HepG2 (cell line): Measurements from ENCODE around the gene FUT6. TPM values are rescaled to one million over a fixed set of nuclear protein-coding genes. Genes with fewer than 3 reads are reported as not detected.

ENCODE experiments used
- ATF3 ChIP-seq: sonication (generic); formaldehyde crosslinking; IDR thresholded peaks from 2 replicates; pipeline ENCODE4 v1.4.0; 2020; ENCODE audit warnings: missing genetic modification reagents
- ATF7 ChIP-seq, 2 experiments: fragments of 450-650 bp in 1 of 2; sonication (generic) in 1 of 2; formaldehyde crosslinking in 1 of 2; IDR thresholded peaks; 2 replicates each; pipeline versions ENCODE4 v1.4.0 to v1.6.1; 2016 to 2020; ENCODE audit warnings: antibody characterized with exemption in 1 of 2, mild to moderate bottlenecking in 1 of 2, missing genetic modification reagents in 1 of 2
- CBFB ChIP-seq: sonication (generic); formaldehyde crosslinking; IDR thresholded peaks from 2 replicates; pipeline ENCODE4 v1.4.0; 2020; ENCODE audit warnings: missing genetic modification reagents
- CBX2 ChIP-seq, 2 experiments: fragments of 200-600 bp in 1 of 2; sonication (generic); formaldehyde crosslinking in 1 of 2; IDR thresholded peaks; 2 replicates each; pipeline versions ENCODE4 v1.7.0 to v1.8.1; 2018 to 2022; ENCODE audit warnings: low read depth in 2 of 2, low read length in 1 of 2, mild to moderate bottlenecking in 1 of 2, missing genetic modification reagents in 1 of 2
- DNMT3B ChIP-seq: conservative IDR thresholded peaks from 2 replicates; pipeline ENCODE4 v1.6.1; 2016; ENCODE audit warnings: missing biosample characterization, control low read depth
- ESRRA ChIP-seq: sonication (generic); formaldehyde crosslinking; IDR thresholded peaks from 2 replicates; pipeline ENCODE4 v1.5.1; 2020; ENCODE audit warnings: mild to moderate bottlenecking, low read depth, missing genetic modification reagents
- HNRNPLL ChIP-seq: fragments of 200-400 bp; formaldehyde crosslinking; IDR thresholded peaks from 2 replicates; pipeline ENCODE4 v1.6.1; 2017; ENCODE audit warnings: mild to moderate bottlenecking, low read depth, low read length; ENCODE audit not compliant: poor library complexity, severe bottlenecking
- MEIS2 ChIP-seq: sonication (generic); formaldehyde crosslinking; IDR thresholded peaks from 2 replicates; pipeline ENCODE4 v1.9.0; 2021; ENCODE audit warnings: mild to moderate bottlenecking, missing genetic modification reagents
- NFIC ChIP-seq: IDR thresholded peaks from 2 replicates; pipeline ENCODE4 v1.6.1; 2012; ENCODE audit warnings: mild to moderate bottlenecking, low read length, inconsistent platforms
- NR3C1 ChIP-seq: sonication (generic); formaldehyde crosslinking; IDR thresholded peaks from 2 replicates; pipeline ENCODE4 v1.4.0; 2020; ENCODE audit warnings: missing genetic modification reagents
- RAD21 ChIP-seq: fragments of 450-650 bp; formaldehyde crosslinking; IDR thresholded peaks from 2 replicates; pipeline ENCODE4 v1.5.0; 2020; ENCODE audit warnings: mild to moderate bottlenecking
- SMARCC2 ChIP-seq: fragments of 450-650 bp; IDR thresholded peaks from 2 replicates; pipeline ENCODE4 v1.6.1; 2017; ENCODE audit warnings: antibody characterized with exemption, mild to moderate bottlenecking
- SRSF9 ChIP-seq: fragments of 200-400 bp; formaldehyde crosslinking; IDR thresholded peaks from 2 replicates; pipeline ENCODE4 v1.6.1; 2018; ENCODE audit warnings: borderline replicate concordance, mild to moderate bottlenecking, low read depth, low read length; ENCODE audit not compliant: insufficient read depth, poor library complexity, severe bottlenecking
- SSRP1 ChIP-seq: IDR thresholded peaks from 2 replicates; pipeline ENCODE4 v1.6.1; 2016; ENCODE audit warnings: control low read depth
- ZBTB20 ChIP-seq: sonication (generic); formaldehyde crosslinking; IDR thresholded peaks from 2 replicates; pipeline ENCODE4 v1.8.1; 2023; ENCODE audit warnings: missing genetic modification reagents, low read depth, mild to moderate bottlenecking, borderline replicate concordance
- ZFAT ChIP-seq: sonication (generic); formaldehyde crosslinking; conservative IDR thresholded peaks from 2 replicates; pipeline ENCODE4 v1.8.1; 2023; ENCODE audit warnings: missing genetic modification reagents, inconsistent platforms
- ZNF230 ChIP-seq: sonication (generic); formaldehyde crosslinking; IDR thresholded peaks from 2 replicates; pipeline ENCODE4 v1.4.0; 2020; ENCODE audit warnings: mild to moderate bottlenecking, missing genetic modification reagents
- ZNF430 ChIP-seq: sonication (generic); formaldehyde crosslinking; IDR thresholded peaks from 2 replicates; pipeline ENCODE4 v1.9.0; 2021; ENCODE audit warnings: mild to moderate bottlenecking, missing genetic modification reagents
- ZNF543 ChIP-seq: sonication (generic); formaldehyde crosslinking; IDR thresholded peaks from 2 replicates; pipeline ENCODE4 v1.4.0; 2020; ENCODE audit warnings: mild to moderate bottlenecking, missing genetic modification reagents
- ZNF549 ChIP-seq: sonication (generic); formaldehyde crosslinking; IDR thresholded peaks from 2 replicates; pipeline ENCODE4 v1.5.0; 2020; ENCODE audit warnings: missing genetic modification reagents
- ZNF670 ChIP-seq: sonication (generic); formaldehyde crosslinking; IDR thresholded peaks from 2 replicates; pipeline ENCODE4 v1.8.0; 2022; ENCODE audit warnings: mild to moderate bottlenecking, missing genetic modification reagents, borderline replicate concordance
- ZSCAN25 ChIP-seq: sonication (generic); formaldehyde crosslinking; IDR thresholded peaks from 2 replicates; pipeline ENCODE4 v1.8.0; 2022; ENCODE audit warnings: mild to moderate bottlenecking, missing genetic modification reagents
- polyA plus RNA-seq, 8 experiments: library from polyadenylated mRNA; depleted of rRNA in 3 of 8; stranded (reverse) in 7 of 8; unstranded in 1 of 8; fragments of >200 nt; fragmentation: Illumina TruSeq in 4 of 8; extraction: Trizol in 4 of 8; gene quantifications; 2 replicates each; pipeline versions ENCODE4 v1.2.1 to v1.2.3, GENCODE V29; 2011 to 2016; ENCODE audit warnings: low read depth in 4 of 8, missing spikeins in 1 of 8, mixed read lengths in 1 of 8; ENCODE audit not compliant: insufficient read depth in 1 of 8
- total RNA-seq, 5 experiments: library from RNA; depleted of rRNA; stranded (reverse); fragments of >200 nt; fragmentation: Illumina TruSeq; extraction: Trizol; gene quantifications; 2 replicates each; pipeline ENCODE4 v1.2.3, GENCODE V29; 2016; ENCODE audit warnings: low read depth in 1 of 5
- TF ChIP-seq, protein P1 (sequence below): IDR thresholded peaks from 2 replicates; pipeline ENCODE4 v1.6.1; 2016; ENCODE audit warnings: missing genetic modification reagents, missing compliant biosample characterization
- TF ChIP-seq, protein P2 (sequence below), 2 experiments: fragments of 450-650 bp in 1 of 2; sonication (generic) in 1 of 2; formaldehyde crosslinking; IDR thresholded peaks; 2 replicates each; pipeline versions ENCODE4 v1.5.0 to v1.8.0; 2020 to 2022; ENCODE audit warnings: mild to moderate bottlenecking in 1 of 2, missing genetic modification reagents in 1 of 2
- TF ChIP-seq, protein P3 (sequence below): IDR thresholded peaks from 2 replicates; pipeline ENCODE4 v1.6.1; 2016; ENCODE audit warnings: missing compliant biosample characterization, missing genetic modification reagents, borderline replicate concordance

FUT6 gene
- total and polyA plus RNA-seq, 2 of the 13 experiments (the other 11 are each of a cell fraction or from before 2014, with no cell fraction given), result 8.2 to 27.7 TPM

GRCh38 chr19:5826531-5827341 is 12.8 kb downstream of the FUT6 start (continued):
- no peak for TF ChIP-seq ZNF549 (CRISPR knock-in tag)
- 0 out of 2 replicates have a peak, but pooled peaks have one; percentile 43 for TF ChIP-seq ZNF543 (CRISPR knock-in tag)
- peak; percentile 75; the same call in 1 of the 2 replicates for TF ChIP-seq MEIS2 (CRISPR knock-in tag)
- peak; percentile 38 for TF ChIP-seq HNRNPLL
- no peak for TF ChIP-seq ZSCAN25 (CRISPR knock-in tag)
- peak; percentile 98 for TF ChIP-seq ESRRA (CRISPR knock-in tag)
- no peak for TF ChIP-seq ATF3 (CRISPR knock-in tag)
- TF ChIP-seq CBX2 (IDR thresholded peaks at IDR 0.05; ENCODE audit: low read depth, low read length), result no peak
- no peak for TF ChIP-seq CBX2 (CRISPR knock-in tag; IDR thresholded peaks at IDR 0.05; ENCODE audit: low read depth)
- TF ChIP-seq CBFB (CRISPR knock-in tag), result no peak
- TF ChIP-seq ZNF230 (CRISPR knock-in tag), result 0 out of 2 replicates have a peak, but pooled peaks have one; percentile 79
- TF ChIP-seq SSRP1 (CRISPR knock-in tag), result no peak; the same call in 1 of the 2 replicates
- no peak for TF ChIP-seq ZFAT (CRISPR knock-in tag)
- no peak for TF ChIP-seq SRSF9
- no peak for TF ChIP-seq ZNF430
- peak; percentile 58 for TF ChIP-seq NFIC
- no peak for TF ChIP-seq ATF7 (IDR thresholded peaks at IDR 0.05)
- TF ChIP-seq ATF7 (CRISPR knock-in tag; IDR thresholded peaks at IDR 0.05), result no peak
- no peak for TF ChIP-seq DNMT3B (CRISPR knock-in tag)
- TF ChIP-seq ZBTB20 (CRISPR knock-in tag), result peak; percentile 33; the same call in 1 of the 2 replicates
- peak; percentile 55 for TF ChIP-seq RAD21 (CRISPR knock-in tag)
- TF ChIP-seq, protein P1, sequence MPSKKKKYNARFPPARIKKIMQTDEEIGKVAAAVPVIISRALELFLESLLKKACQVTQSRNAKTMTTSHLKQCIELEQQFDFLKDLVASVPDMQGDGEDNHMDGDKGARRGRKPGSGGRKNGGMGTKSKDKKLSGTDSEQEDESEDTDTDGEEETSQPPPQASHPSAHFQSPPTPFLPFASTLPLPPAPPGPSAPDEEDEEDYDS (CRISPR knock-in tag), result no peak
- no peak; the same call in 1 of the 2 replicates for TF ChIP-seq ZNF670 (CRISPR knock-in tag)
- no peak for TF ChIP-seq NR3C1 (CRISPR knock-in tag)
- TF ChIP-seq, protein P2, sequence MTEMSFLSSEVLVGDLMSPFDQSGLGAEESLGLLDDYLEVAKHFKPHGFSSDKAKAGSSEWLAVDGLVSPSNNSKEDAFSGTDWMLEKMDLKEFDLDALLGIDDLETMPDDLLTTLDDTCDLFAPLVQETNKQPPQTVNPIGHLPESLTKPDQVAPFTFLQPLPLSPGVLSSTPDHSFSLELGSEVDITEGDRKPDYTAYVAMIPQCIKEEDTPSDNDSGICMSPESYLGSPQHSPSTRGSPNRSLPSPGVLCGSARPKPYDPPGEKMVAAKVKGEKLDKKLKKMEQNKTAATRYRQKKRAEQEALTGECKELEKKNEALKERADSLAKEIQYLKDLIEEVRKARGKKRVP (CRISPR knock-in tag; IDR thresholded peaks at IDR 0.05), result no peak
- TF ChIP-seq, protein P3, sequence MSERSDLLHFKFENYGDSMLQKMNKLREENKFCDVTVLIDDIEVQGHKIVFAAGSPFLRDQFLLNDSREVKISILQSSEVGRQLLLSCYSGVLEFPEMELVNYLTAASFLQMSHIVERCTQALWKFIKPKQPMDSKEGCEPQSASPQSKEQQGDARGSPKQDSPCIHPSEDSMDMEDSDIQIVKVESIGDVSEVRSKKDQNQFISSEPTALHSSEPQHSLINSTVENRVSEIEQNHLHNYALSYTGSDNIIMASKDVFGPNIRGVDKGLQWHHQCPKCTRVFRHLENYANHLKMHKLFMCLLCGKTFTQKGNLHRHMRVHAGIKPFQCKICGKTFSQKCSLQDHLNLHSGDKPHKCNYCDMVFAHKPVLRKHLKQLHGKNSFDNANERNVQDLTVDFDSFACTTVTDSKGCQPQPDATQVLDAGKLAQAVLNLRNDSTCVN (CRISPR knock-in tag), result no peak
- TF ChIP-seq SMARCC2, result no peak
